AG09319 (cell line): ENCODE measurements around the gene ULK4.

Experiments
- DNase-seq: peaks from one replicate; pipeline ENCODE4 v3.0.0-alpha.2; 2010; ENCODE audit warnings: low read depth; ENCODE audit errors: extremely low read depth
- TF ChIP-seq, protein P1 (sequence below): IDR thresholded peaks from 2 replicates; pipeline ENCODE4 v1.5.1; 2011; ENCODE audit warnings: low read depth, mild to moderate bottlenecking, inconsistent platforms, low read length, moderate library complexity

Gene ULK4

DNA sequence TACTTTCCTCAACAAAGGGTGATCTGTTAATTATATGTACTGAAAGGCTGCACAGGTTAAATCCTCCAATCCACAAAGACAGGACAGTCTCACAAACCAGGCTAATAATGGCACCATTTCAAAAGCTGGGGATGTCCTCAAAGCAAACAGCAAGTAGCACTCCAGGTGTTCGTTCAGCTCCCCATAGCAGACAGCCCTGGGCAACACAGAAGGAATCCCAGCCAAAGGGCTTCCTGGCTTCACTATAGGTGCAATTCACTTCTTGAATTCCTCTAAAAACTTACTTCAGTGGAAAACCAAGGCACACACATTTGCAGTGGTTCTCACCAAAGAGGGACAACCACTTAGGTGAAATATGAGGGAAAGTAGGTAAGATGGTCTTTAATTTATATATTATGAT lies 595.9 kb downstream of the ULK4 start:
- no peak for DNase-seq
- TF ChIP-seq, protein P1, sequence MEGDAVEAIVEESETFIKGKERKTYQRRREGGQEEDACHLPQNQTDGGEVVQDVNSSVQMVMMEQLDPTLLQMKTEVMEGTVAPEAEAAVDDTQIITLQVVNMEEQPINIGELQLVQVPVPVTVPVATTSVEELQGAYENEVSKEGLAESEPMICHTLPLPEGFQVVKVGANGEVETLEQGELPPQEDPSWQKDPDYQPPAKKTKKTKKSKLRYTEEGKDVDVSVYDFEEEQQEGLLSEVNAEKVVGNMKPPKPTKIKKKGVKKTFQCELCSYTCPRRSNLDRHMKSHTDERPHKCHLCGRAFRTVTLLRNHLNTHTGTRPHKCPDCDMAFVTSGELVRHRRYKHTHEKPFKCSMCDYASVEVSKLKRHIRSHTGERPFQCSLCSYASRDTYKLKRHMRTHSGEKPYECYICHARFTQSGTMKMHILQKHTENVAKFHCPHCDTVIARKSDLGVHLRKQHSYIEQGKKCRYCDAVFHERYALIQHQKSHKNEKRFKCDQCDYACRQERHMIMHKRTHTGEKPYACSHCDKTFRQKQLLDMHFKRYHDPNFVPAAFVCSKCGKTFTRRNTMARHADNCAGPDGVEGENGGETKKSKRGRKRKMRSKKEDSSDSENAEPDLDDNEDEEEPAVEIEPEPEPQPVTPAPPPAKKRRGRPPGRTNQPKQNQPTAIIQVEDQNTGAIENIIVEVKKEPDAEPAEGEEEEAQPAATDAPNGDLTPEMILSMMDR: no peak

DNA sequence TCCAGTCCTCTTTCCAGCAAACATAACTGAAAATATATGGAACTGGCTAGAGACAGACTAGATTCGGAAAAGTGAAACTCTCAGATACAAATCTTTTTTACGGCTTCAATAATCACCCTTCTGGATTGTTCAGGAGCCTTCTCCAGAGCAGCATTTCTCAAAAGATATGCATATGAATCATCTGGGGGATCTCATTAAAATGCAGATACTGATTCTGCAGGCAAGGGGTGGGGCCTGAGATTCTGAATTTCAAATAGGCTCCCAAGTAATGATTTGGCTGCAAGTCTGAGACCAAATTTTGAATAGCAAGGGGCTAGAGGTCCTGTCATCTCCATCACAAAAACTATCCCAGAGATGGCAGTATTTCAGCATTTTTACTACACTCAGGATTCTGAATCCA lies 597.2 kb downstream of the ULK4 start:
- TF ChIP-seq, protein P1: no peak
- DNase-seq: no peak

DNA sequence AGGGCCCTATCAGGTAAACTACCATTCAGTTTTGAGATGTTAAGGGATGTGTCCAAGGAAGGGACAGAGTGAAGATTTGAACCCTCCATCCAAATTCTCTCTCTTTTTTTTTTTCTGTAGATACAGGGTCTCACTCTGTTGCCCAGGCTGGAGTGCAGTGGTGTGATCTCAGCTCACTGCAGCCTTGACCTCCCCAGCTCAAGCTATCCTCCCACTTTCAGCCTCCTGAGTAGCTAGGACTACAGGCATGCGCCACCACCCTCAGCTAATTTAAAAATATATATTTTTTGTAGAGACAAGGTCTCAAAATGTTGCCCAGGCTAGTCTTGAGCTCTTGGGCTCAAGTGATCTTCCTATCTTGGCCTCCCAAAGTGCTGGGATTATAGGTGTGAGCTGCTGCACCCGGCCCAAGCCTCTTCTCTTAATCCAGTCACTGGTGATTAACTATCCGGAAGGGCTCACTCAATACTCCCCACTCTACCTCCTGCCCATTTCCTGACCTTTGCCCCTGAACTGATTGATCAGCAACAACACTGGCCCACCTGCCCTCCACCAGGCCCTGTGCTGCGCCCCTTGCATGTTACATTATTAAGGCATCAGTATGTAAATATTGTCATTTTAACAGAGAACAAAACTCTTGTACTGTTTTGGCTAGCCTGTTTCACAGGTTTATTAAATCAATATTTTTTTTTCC lies 597.9 kb downstream of the ULK4 start:
- DNase-seq: no peak
- TF ChIP-seq, protein P1: no peak

DNA sequence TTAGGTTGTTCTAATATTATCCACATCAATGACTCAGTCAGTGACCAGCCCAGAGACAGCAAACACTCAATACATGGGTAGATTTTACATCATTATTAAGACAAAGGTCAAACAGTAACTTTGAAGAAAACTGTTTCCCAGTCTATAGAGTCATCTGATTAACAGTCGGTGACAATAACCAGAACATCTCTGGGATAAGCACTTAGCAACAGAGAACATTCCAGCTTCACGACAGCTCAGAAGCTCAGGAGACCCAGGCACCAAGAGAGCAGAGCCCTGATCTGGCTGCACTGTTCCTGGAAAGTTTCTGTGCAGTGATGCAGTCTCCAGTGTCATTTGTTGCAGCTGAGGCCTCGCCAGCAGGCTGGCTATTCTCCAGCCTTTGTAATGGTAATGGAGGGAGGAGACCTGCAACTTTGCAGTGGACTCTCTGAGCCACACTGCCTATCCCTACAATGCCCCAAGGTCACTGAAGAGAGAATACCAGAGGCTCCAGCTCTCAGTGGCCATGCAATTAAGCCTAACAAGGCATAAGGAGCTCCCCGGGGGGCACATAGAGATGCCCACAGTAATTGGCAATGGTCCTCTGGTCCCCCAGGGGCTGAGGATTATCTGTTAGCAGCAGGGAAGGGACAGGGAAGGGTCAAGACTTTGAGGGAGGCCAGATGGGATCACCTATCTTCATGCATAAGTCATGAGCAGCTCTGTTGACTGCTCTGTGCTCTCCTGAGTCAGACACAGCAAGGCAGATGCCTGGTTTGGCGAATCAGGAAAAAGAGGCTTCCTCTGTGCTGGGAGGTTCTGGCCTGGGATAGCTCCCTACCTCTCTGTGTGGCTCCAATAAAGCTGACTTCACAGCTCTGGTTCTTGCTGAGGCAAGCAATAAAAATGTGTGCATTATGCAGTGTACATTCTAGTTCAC lies 599.0 kb downstream of the ULK4 start:
- DNase-seq: no peak
- TF ChIP-seq, protein P1: no peak

DNA sequence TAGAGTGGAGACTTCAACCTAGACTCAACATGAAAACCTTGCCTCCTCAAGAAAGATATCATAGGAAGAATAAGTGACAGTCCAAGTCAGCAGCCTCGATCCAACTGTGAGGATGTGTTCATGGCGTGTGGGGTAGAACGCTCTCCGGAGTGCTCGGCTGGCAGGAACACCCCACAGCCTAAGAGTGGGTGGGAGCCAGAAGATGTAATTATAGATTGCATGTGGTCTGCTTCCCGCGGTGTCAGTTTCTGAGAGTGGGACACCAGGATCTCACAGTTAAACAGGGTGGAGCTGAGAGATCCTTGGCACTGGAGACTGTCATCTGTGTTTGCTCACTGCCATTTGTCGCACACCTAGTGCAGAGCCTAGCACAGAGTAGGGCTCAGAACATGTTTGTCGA lies 604.6 kb downstream of the ULK4 start:
- TF ChIP-seq, protein P1: no peak
- DNase-seq: no peak

DNA sequence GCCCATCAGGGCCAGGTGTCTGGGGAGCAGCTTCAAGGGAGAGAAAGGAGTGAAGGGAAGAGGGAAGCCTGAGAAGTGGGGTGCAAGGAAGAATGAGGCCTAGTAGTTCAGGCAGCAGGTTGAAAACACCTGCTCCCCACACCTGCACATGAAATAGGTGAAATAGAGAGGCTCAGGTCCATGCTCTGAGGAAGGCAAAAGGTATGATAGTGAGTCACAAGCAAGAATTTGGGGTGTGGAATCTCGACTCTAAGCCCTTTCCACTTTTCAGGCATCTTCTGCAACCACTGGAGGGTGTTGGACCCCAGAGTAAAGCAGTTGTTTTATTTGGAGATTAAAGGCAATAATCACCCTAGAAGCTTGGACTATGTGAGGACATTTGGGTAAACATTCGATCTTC lies 605.1 kb downstream of the ULK4 start:
- TF ChIP-seq, protein P1: no peak

DNA sequence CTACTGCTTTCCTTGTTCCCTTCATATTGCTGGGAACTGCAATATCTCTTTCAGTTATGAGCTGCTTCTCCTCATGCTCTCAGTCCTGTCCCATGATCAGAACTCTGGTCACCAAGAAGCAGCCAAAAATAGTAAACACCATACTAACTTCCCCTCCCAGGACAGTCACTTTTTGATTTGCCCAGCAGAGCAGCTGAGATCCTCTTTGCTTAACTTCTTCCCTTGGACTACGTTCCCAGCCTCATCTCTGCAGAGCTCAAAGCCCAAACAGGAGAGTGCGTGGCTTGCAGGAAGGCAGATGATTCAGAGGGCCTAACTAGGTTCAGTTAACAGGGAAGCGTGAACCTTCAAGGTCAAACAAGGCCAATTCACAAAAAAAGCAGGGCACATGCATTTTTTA lies 609.4 kb downstream of the ULK4 start:
- TF ChIP-seq, protein P1: no peak
- no peak for DNase-seq

More for the DNA sequence above, 605.1 kb downstream of the ULK4 start:
- DNase-seq: no peak
